HG03103 (cell line): ENCODE data around the gene LRRC32.

Experiments
- ATAC-seq: cut with Tn5 transposase; IDR thresholded peaks from one replicate; pipeline ENCODE4 v1.9.1; 2021; ENCODE audit warnings: low read depth; ENCODE audit not compliant: unreplicated experiment

The LRRC32 gene

DNA sequence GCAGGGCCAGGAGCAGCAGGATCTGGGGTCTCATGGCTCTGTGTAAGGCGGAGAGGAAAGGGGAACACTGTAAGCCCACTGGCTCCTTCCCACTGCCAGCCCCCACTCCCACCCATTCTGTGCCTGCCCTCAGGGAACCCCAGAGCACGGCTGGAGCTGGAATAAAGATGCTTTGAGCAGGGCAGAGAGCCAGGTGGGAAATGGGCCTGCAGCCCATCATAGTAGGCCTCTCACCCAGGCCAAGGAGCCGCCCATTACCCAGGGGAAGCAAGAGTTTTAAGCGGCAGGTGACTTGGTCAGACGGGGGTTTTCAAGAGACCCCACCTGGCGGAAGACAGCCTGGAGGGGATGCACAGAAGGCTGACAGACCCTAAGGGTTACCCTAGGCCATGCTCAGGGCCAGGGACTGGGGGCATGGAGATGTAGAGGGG, 4.6 kb downstream of the LRRC32 start:
- no peak for ATAC-seq

DNA sequence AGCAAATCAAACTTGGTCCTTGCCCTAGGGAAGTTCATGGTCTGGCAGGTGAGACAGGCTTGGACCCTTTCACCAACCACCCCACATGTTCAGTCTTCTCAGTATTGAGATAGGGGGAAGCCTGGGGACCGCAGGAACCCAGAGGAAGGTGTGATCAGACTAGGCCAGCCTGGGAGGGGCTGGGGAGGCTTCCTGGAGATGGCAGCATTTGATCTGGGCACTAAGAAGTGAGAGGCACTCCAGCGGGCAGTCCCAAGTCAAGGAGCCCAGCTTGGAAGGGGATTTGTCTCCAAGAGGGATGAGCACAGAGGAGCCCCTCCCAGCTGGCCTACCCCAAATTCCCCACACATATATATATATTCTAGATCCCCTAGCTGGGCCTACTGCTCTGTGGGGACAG, 5.4 kb downstream of the LRRC32 start:
- ATAC-seq = no peak

DNA sequence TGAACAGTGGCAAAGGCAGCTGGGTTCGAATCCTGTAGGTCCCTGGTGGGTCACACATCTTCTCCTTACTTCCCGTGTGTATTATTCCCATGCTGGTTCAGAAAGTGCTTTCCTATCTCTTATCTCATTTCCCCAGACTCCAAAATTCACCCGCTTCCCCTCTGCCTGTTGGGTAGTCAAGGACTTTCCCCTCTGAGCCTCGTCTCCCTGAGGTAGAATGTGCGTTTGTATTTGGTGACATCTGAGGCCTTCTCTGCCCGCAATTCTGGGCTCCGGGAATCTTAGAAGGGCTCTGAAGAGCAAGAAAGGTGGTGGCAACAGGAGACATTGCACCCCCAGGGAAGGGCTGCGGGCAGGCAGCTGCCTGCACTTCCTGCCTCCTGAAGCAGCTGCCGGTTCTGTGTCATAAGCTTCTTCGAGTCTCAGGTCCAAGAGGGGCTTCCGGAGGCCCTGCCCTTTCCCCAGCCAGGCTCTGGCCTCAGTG, 5.9 kb downstream of the LRRC32 start:
- no peak for ATAC-seq

DNA sequence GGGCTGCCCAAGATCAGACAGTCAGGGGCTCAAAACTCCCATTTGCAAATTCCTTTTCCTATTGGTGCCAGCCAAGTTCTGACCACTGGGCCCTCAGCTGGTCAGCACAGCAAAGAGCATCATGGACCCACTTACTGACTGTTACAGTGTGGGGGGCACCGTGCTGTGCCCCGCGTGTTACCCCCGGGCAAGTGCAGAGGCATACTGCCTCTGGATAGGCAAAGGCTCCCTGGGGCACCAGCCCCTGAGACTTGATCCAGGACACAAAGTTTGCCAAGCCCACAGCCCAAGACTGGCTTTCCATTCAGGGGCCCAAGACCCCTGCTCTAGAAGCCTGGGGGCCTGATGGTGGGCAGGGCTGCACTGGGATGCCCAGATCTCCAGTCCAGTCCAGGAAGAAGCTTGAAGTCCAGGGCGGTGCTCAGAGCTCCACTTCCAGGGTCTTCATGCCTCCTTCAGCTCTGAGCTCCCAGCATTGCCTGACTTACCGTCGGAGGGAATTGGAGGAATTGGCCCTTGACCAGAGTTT, 6.6 kb downstream of the LRRC32 start:
- no peak for ATAC-seq

DNA sequence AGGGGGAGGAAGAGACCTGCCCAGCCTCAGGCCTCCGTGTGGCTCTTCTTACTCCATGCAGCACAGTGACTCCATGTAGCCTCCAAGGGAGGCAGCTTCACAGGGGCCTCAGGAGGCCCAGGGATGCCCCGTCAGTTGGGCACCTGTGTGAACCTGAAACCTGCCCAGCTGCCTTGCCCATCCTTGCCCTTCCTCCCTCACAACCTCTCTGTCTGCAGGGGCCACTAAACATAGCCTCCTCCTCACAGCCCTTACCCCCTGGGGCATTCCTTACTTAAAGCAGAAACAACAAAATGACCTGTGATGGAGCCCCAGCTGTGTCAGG, 7.1 kb downstream of the LRRC32 start:
- ATAC-seq = no peak

DNA sequence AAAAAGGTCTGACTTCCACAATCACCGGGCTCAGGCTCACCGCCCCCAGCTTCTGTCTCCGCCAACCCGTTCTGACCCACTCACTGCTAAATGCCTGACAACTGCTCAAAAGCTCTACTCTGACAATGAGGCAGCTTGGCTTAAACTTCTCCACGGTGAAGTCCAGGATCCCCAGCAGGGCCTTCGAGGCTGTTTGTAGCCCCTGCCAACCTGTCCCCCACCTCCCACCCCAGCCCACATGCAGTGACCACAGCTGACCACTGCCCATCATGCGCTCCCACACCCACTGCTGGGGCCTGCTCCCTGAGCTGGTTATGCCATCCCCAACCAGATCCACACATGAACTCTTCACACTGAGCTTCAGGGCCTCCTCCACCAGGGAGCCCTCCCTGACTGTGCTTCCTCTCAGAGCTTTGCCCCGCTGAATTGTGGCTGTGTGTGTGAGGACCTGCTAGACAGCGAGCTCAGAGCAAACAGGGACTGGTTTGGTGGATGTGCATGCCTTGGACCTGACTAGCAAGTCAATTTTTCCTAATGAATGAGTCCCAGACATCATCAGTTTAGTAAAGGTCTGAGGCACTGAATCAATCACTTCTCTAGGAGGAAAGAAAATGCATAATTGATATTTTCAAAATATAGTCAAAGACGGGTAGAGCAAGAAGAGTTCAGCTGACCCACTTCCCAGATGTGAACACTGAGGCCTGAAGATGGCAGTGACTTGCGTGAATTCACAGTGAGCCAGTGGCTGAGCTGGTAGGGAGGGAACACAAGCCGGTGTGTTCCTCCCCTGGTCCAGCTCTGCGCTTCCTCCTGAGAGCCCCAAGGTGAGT, 7.7 kb downstream of the LRRC32 start:
- ATAC-seq = no peak

DNA sequence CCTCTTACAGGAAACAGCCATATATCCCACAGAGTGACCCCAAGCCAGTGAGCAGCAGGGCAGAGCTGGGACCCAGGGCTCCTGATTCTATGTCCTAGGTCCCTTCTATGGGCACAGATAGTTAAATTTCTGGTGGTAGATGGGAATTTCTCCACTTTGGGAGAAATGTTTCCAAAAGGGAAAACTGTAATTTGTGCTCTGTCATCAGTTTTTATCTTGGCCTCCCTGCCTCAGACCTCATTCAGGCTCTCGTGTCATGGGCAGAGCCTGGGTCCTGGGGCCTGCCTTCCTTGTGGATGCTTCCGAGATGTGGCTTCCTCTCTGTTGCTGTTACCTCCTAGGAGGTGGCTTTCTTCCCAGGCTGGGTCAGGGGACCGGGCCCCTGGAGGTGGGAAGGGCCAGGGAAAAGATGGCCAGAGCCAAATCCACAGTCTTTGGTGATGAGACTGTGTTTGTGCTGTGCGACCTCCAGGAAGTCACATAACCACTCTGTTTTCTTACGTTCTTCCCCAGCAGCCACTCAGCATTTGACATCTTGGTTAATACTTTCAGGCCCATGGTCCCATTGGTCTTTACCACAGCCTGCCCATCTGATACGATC, 8.6 kb downstream of the LRRC32 start:
- ATAC-seq = no peak

DNA sequence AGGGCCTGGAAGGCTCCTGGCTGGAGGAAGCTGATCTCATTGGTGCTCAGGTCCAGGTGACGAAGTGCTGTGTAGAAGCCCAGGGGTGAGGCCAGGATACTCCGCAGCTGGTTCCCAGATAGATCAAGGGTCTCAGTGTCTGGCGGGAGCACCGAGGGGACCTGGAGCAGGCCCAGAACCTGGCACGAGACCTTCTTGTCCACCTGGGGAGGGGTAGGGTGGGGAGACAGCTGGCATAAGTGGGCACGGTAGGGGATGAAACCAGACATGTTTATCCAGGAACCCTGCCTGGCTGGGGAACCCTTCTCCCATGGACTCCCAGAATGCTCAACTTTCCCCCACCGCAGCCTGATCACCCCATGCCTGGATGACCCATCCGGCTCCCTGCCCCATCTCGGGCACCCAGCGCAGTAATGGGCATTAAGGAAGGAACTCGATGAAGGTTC, 9.2 kb downstream of the LRRC32 start:
- no peak for ATAC-seq

DNA sequence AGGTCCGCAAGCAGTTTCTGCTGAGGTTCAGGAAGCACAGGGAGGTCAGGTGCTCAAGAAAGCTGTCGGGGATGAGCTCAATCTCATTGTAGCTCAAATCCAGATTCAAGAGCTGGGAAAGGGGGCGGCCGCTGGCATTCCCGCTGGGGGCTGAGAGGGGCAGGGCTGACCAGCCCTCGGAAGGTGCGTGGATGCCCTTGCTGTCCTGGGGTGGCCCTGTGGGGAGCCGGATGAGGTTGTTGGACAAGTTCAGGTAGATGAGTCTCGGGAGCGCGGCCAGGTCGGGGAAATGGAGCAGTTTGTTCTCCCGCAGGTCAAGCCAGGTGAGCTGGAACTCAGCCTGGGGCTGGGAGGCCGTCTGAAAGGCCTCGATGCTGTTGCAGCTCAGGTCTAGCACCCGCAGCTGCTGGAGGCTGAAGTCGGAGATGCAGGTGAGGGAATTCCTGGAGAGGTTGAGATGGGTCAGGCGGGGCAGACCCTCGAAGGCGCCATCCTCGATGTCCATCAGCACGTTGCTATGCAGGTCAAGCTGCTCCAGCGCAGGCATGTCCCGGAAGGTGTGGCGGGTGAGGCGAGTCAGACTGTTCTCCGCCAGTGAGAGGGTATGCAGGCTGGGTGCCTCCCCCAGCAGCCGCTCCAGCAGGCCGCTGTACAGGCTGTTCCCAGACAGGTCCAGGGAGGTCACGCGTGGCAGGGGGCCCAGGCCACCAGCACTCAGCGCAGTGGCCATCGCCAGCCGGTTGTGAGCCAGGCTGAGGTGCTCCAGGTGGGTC, 9.8 kb downstream of the LRRC32 start:
- no peak for ATAC-seq

DNA sequence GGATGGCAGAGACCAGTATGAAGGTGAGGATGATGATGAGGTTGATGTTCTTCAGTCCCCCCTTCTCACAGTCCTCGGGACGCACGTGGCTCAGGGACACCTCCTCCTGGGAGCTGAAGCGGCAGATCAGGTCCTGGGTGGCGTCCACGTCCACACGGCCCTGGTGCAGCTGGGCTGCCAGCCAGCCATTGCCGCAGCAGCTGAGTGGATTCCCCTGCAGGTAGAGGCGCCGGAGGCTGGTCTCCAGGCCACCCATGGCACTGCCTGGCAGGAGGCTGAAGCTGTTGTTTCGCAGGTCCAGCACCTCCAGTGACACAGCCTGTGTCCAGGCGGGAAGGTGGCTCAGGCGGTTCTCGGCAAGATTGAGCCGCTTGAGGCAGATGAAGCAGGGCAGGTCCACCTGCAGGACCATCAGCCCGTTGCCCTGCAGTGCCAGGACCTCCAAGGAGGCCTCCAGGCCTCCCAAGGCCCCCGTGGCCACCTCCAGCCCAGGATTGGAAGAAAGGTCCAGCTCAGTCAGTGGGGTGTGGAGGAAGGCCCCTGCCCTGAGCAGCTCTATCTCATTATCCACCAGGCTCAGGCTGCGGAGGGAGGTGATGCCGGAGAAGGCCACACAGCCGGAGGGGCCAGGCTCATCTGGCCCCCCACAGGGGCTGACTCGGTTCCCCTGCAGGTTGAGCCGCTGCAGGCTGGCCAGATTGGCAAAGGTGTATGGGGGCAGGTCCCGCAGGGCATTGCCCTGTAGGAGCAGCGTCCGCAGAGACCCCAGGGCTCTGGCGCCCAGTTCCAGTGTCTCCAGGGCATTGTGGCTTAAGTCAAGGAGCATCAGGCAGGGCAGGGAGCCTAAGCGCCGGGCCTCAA, 10.6 kb downstream of the LRRC32 start:
- no peak for ATAC-seq

DNA sequence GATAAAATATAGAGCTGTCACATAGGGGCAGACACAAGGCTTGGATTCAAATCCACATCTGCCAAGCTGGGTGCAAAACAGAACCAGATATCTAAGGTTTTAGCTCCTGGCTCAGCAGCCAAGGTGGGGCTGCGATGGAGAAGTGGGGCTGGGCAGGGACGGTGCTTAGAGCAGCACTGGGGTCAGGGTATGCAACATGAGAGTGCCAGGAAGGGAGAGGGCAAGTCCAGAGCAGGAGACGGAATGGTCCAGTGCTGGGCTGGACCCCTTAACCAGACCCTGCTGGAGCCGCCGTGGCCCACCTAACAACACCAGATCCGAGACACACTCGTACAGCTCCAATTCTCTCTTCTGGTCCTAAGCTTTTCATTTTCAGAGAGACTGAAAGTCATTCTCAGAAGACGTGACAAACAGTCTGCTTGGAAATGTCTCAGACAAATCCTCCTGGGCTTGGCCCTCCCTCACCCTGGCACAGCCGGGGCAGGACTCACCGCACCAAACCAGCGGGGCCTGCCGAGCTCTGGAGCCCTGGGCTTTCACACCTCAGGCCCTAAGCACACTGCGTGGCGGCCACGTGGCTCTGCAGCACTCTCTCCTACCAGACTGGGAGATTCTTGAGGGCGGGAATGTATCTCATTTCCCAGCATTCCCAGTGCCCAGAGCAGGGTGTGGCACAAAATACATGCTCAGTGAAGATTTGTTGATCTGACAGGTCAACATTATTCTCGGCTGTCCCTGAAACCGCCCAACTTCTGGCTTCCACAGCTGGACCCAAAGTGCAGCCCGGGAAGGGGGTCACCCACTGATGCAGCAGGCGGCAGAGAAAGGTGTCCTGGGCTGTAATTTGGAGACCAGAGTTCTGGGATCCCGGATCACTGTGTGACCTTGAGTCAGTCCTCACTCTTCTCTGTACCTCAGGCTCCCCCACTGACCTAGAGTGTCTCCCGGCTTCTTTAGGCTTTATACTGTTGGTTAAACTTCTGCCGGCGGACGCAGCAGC, 11.6 kb downstream of the LRRC32 start:
- no peak for ATAC-seq

DNA sequence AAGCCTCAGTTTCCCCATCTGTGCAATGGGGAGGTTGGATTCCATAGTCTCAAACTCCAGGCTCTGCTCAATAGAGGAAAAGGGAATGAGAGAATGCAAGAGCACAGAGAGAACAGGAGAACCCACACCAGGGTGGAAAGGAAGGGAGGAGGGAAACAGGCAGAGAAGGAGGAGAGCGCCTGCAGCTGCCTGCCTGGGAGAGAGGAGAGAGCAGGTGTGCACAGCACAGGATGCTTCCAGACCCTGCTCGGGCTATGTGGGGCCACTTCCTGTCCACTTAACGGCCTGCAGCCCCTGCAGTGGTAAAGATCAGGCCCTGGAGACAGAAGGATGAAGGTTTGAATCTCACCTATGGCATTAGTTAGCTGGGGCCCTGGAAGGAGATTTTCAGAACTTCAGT, 12.3 kb downstream of the LRRC32 start:
- no peak for ATAC-seq

DNA sequence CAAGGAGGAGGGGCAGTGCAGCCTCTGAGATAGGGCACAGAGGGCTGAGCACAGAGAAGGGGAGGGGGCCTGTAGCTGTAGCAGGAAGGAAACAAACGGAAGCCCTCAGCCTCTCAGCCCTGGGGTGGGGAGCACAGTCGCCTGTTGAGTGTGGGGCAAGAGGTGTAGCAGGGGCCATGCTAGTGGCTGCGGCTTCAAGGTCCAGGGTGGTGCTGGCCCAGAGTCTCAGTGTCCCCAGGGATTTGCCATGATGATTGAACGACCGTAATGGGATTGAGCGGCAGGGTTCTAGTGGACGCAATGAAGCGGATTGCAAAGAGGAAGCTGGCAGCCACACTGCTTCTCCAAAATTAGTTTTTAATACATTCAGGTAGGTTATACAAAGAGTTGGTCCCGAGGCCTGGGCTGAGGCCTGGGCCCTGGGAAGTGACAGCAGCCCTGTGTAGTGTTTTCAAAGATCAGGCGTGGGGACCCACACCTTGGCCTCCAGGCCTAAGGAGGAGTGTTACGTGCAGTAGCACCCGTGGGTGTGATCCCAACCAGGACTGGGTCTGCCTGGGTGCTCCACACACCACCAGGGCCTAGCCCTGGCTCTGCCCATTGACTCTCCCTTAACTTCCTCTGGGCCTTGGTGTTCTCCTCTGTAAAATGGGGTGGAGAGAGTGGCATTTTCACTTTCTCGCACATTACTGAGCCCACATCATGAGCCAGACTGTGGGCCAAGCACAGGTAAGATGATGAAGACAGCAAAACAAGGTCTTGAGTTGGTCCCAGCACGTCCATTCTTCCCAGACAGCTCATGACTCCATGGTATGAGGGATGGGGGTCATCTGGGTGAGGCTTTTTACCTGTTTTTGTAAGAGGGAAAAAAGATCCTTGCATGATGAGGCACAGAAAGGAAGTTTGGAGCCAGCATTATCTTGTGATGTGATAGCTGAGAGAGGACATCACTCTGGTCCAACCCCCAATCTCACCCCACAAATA, 13.1 kb downstream of the LRRC32 start:
- ATAC-seq = no peak

DNA sequence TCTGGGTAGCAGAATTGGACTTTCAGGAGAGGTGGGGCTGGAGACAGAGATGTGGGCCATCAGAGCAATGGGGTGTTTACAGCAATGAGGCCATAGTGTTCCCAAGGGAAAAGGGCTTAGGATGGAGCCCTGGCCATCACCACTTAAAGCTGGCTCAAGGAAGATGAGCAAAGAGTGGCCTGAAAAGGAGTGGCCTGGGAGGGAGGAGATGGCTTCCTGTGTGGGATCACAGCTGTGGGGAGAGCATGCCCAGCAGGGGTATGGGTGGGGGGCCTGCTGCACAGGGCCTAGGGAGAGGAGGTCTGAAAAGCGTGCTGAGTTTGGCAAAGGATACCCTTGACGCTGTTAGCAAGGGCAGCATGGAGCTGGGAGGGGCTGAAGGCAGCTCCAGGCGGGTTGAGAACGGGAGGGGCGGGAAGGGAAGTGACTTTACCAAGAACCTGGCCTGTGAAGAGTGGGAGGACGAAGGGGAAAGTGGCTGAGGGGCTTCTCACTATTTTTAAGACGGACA, 13.9 kb downstream of the LRRC32 start:
- ATAC-seq = no peak

DNA sequence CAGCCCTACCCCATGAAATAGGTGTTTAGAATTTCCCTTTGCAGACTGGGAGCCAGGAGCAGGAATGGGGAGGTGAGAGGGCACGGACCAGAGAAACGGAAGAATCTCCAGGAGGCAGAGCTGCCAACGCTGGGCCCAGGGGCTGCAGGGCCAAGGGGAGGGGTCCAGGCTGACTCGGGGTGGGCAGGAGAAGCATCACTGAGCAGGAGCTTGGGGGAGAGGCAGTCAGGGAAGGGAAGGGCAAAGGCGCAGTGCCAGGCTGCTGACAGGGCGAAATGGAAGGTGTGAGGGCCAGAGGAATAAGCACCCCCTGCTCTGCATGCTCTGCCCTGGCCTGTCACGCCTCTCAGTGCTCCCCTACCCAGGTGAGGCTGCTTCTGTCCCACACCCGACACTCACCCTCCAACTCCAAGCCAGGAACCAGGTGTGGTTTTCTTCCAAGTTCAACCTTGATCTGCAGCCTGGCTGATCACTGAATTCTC, 14.5 kb downstream of the LRRC32 start:
- ATAC-seq = no peak

DNA sequence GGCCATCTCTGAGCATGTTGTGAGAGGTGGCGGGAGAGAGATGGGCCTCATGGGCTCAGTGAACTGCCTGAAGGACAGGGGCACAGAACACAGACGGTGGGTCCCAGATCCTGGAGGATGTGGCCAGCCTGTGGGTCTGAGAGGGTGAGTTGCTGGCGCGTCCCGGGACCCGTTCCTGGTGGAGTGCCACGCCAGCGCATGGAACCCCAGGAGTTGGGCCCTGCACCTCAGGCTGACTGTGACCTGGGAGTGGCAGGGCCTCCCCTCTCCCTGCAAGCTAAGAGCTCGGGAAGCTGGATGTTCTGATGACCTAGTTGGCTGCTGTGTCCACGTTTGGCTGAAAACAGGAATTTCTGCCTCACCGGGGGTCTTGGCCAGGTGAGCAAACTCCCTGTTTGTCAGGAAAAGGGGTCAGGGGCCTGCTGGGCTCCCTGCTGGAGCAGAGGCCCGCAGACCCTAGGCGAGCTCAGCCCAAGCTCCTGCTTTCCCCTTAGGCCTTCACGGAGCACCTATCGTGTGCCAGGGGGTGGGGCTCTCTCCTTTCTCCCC, 15.0 kb downstream of the LRRC32 start:
- ATAC-seq = no peak

DNA sequence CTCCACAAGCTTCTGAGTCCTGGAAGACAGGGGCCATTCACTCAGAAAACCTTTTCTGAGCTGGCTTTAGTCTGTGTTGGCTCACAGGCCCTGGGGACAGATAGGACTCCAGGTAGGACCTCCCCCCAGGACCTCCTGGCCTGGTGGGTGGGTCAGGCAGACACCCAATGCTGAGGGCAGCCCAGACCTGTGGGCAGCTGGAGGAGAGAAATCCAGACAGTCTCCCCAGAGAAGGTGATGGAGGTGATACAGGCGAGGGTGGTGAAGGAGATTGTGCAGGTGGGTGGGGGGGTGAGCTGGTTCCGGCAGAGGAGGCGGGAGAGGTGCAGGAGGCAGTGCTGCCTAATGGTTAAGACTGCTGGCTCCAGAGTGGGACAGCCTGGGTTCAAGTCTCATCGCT, 15.6 kb downstream of the LRRC32 start:
- ATAC-seq = no peak
